NCI-H226 (cell line): ENCODE measurements around the gene GPSM3.
"Not testable (repeated sequence)": the region's sequence is repeated elsewhere in the genome, so short reads cannot be mapped to it uniquely, and the experiment has no call there.

ENCODE experiments used
- DNase-seq: peaks from one replicate; pipeline ENCODE4 v3.0.0-alpha.2; 2015

GPSM3 gene

DNA sequence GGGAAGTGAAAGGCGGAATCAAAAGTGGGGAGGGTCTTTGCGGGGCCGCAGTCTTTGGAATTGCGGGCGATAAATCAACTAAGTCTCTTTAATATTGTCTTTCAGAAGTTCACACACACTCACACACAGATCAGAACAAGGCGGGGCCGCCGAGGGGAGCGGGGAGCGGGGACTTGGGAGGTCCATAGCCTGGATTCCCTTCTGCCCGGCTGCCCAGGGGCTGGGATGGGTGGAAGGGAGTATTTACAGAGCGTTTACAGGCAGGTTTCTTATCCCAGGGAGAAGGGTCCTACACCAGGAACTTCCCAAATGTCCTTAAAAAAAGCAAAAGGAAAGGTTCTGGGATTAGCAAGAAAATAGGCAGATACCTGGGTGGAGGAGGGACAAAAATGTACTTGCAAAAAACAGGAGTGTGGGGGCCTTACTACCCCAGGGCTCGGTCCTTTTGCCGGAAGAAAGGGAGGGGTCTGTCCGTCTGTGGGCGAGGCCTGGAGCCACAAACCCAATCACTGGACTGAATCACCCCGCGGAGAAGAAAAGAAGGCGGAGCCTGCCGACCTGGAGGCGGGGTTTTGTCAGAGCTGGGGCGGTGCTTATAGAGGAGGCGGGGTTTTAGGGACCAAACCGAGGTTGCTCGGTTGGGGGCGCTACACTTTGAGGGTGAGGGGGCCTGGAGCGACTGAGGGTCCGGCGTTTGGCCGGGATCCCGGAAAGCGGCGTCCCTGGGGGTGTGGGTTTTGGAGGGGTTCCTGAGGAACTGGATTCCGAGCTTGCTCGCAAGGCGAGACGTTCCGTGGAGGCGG is 44.0 kb downstream of the GPSM3 start:
- no peak for DNase-seq

DNA sequence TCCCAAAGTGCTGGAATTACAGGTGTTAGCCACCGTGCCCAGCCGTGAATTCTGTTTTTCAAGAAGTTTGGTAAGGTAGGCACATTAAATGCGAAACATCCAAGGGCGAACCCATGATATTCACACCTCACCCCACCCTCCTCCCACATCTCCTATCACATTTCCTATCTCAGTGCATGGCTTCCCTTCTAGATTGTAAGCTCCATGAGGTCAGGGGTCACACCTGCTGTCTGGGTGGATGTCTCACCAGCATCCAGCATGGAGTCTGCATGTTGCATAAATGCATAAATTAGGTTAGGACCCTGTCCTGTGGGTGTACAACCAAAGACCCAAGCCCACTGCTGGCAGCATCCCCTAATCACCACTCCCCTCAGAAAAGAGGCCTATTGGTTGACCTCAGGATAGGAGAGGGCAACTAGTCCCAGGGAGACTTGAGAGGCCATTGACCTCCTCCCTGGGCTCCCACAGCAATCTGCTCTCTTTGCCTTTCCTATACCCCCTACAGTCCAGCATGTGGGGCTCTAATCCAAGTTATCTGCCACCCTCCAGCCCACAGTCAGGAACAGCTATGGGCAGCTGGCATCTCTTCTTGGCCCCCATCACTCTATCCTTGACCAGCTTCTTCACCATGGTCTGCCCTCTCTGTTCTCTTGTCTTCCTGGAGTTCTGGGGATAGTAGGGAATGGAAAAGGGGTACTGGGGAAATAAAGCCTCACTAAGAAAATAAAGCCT is 44.9 kb downstream of the GPSM3 start:
- DNase-seq = no peak

DNA sequence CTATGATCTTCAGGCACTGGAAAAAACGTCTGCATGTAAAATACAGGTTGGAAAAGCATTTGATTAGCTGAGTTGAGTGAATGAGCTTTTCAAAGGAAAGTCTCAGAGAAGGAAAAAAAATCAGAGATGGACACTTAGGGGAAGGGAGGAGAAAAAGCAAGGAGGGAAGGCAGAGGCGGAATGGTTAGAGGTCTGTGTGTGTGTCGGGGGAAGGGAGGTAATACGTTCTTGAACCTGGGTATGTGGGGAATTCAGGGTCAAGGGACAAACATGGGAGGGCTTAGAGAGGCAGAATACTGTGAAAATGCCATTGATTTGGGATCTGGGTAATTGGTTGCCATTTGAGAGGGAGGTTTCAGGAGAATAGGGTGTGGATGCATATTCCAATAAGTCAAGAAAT is 45.8 kb downstream of the GPSM3 start:
- no peak for DNase-seq

DNA sequence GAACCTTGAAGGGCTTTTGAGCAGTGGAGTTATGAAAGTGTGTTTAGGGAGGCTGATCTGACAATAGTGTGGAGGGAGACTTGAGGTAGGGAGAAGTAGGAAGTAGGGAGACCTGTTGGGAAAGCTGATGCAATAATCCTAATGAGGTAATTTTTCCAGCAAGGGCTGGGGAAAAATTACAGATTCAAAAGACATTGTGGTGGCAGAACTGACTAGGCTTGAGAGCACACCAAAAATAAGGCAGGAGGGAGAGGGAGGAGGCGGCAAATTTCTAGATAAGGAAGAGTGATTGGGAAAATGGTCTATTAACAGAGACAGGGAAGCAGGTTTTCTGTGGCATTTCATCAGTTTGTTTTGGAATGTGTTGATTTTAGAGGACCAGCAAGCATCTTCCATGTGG is 46.2 kb downstream of the GPSM3 start:
- DNase-seq = peak; percentile 22

DNA sequence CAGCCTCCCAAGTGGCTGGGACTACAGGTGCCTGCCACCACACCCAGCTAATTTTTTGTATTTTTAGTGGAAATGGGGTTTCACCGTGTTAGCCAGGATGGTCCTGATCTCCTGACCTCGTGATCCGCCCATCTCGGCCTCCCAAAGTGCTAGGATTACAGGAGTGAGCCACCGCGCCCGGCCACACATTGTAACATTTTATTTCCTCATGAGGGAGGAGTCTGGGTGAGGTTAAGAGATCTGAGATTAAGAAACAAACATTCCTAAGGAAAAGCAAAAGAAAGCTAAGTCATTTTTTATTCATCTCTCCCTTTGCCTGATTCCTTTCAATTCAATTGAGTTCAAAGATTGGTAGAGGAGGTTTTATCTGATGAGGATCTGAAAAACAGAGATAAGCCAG is 48.2 kb downstream of the GPSM3 start:
- not testable (repeated sequence) for DNase-seq
